Panc1 (cell line): ENCODE measurements around the gene WNT11.
"Not testable (repeated sequence)": the region's sequence is repeated elsewhere in the genome, so short reads cannot be mapped to it uniquely, and the experiment has no call there.

Source experiments
- CTCF ChIP-seq: fragments of 450-650 bp; IDR thresholded peaks from 2 replicates; pipeline ENCODE4 v1.5.1; 2017; ENCODE audit warnings: mild to moderate bottlenecking
- SIN3A ChIP-seq: IDR thresholded peaks from 2 replicates; pipeline ENCODE4 v1.6.1; 2012; ENCODE audit warnings: low read depth, mild to moderate bottlenecking, low read length, moderate library complexity, borderline replicate concordance; ENCODE audit not compliant: insufficient read depth

- not testable (repeated sequence) for TF ChIP-seq CTCF, SIN3A
Observed at GRCh38 chr11:76198691-76199090, 7.6 kb downstream of the WNT11 start.
